Hematopoietic multipotent progenitor cell (in vitro differentiated cells): ENCODE results near the gene ASNSD1. TPM values are rescaled to one million over a fixed set of nuclear protein-coding genes. Genes with fewer than 3 reads are reported as not detected.

Experiments used
- DNase-seq, 3 donors: peaks; one replicate each; pipeline ENCODE4 v3.0.0-alpha.2; 2011 to 2015; ENCODE audit warnings: low read depth in 2 of 3, low spot score in 2 of 3
- total RNA-seq: library from RNA; depleted of rRNA; stranded (reverse); fragments of >200 nt; gene quantifications from one replicate; pipeline ENCODE4 v1.2.3, GENCODE V29; 2012

The ASNSD1 gene
- total RNA-seq: 15.1 TPM

DNA sequence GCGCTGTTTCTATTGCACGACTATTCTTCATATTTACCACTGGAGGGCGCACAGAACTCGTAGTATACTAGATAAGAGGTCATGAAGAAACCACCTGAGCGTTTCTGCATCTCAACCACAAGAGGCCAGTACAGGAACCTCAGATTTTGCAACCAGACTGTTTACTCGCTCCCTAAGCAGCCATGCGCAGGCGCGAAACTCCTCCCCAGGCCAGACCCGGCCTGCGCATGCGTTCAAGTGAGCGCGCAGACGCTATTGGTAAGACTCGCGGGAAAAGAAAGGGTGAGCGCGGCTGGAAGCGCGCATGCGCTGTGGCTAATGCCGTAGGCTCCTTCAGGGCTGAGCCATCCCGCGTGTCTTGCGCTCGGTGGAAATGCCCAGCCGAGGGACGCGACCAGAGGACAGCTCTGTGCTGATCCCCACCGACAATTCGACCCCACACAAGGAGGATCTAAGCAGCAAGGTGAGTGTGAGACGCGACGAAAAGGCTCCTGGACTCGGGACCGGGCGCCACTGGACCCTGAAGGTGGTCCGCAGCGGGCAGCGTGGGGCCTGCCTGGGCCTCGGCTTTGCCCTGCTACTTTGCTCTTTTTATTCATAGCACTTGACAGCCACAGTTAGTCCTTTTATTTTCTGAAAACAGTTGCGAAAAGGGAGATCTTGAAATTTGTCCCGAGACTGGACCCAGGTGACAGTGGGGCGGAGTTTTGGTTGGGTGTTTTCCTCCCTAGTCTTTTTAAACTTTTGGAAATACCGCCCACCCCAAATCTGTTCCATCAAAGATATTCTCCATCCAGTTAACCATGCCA lies at the start of gene ASNSD1:
Gene ASNSD1, plus strand, starts transcription at position 312 of the 809 bp plus-strand sequence. CDS start 4,674 bp downstream, outside the sequence.
- DNase-seq: peak; percentile 99 to 100 (median 100)

GRCh38 chr2:189613077-189613636 lies 48.1 kb upstream of the ASNSD1 start:
- DNase-seq: peak in 2 of 3 donors; percentile 40 to 54

GRCh38 chr2:189613650-189614420 lies 47.4 kb upstream of the ASNSD1 start:
- peak in 1 of 3 donors; percentile 62 for DNase-seq

GRCh38 chr2:189614585-189614984 lies 46.7 kb upstream of the ASNSD1 start:
- no peak for DNase-seq

DNA sequence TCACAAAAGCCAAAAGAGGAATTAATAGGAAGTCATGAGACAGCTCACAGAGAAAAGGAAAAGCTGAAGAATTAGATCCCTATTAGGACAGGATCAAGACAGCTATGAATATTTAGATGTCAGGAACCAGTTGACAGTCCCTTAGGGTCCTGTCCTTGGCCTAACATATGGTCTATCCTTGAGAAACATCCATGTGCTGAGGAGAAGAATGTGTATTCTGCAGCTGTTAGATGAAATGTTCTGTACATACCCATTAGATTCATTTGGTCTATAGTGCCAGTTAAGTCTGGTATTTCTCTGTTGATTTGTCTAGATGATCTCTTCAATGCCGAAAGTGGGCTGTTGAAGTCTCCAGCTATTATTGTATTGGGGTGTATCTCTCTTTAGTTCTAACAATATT lies 43.1 kb upstream of the ASNSD1 start:
- DNase-seq: no peak

- no peak for DNase-seq
These were observed 39.5 kb upstream of the ASNSD1 start for GRCh38 chr2:189621781-189622180.

GRCh38 chr2:189623049-189623448 lies 38.2 kb upstream of the ASNSD1 start:
- DNase-seq: no peak

GRCh38 chr2:189624648-189625355 lies 36.5 kb upstream of the ASNSD1 start:
- DNase-seq: no peak

DNA sequence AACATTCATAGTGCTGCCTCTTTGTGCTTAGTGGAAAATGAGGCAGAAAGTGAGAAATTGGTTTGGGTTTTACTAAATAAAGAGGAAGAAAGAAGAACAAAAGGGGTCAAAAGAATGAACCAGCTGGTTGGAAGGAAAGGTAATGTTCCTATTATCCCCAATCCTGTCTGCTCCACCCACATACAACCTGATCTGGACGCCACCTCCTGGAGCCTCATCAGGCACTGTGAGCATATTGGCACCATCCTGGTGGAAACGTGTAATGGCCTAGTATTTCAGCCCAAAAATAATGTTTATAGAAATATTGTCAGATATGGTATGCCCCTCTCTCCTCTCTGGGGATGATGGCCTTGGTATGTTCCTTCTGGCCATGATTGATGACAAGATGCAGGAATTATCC lies 35.6 kb upstream of the ASNSD1 start:
- DNase-seq: no peak

DNA sequence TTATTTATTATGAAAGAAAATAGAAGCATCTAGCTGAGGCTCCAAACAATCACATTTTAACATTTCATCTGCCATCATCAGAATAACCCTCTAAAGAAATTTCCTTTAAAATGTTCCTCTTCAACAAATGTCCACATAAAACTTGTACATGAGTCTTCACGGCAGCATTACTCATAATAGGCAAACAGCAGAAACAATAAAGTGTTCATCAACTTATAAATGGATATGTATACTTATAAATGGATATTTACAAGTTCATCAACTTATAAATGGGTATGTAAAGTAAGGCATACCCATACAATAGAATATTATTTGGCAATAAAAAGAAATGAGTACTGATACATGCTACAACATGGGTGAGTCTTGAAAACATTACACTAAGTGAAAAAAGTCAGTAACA lies 33.5 kb upstream of the ASNSD1 start:
- DNase-seq: no peak

DNA sequence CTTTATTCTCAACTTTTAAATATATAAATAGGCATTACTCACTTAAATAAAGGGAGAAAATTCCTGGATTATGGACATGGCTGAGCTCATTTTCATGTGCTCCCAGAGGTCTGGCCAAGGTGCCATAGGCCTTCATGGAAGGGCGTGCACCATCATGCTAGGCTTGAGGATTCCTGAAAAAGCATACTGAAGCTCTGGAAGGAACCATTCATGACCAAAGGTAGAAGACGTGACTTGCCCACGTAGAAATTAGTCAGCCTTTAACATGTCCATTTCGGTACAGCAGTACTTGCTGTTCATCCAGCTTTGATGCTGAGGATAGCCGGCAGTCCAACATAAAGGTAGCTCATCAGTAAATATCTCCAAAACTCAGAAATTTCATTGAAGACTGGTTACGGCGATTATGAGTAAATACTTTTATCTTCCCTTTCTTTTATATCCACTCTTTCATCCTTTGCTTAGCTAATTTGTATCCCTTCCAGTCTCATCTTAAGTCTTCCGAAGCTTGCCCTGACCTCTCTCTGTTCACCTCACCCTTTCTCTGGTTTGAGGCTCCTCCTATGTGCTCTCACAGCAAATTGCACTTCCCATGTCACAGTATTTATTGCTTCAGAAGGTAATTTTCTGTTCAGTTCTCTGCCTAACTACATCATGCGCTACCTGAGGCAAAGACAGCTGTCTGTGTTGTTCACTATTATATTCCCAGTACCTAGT lies 32.3 kb upstream of the ASNSD1 start:
- DNase-seq: peak in 1 of 3 donors; percentile 26

DNA sequence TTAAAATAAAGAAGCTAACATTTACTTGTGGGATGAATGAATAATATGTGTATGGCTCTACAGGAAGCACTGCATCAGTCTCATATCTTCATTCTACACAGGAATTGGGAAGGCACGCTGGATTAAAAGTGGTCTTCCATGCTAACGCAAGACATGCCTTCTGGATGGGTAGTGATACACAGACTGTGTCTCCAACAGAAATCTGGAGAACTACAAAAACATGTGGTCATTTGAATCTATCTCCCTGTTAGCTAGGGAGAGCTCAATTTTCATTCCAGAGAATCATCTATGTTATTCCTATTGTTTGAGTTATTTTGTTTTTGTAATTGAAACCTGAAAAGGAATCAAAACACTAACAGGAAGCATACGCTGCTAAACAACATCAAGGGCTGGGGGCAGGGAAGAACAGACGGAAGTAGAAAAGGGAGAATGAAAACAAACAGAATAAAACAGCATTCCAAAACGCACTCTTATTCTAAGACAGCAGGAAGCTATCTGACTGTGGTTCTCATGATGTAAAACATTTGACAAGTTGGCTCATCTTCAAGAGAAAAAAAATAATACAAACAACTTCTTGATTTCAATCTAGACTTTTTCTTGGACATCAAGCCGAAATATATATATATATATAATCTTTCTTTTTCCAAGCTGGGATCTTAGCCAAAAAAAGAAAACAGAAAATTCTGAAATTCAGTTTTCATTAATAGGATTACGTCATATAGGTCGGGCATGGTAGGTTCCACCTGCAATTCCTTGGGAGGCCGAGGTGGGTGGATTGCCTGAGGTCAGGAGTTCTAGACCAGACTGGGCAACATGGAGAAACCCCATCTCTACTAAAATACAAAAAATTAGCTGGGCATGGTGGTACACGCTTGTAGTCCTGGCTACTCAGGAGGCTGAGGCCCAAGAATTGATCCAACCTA lies 31.5 kb upstream of the ASNSD1 start:
- DNase-seq: no peak

DNA sequence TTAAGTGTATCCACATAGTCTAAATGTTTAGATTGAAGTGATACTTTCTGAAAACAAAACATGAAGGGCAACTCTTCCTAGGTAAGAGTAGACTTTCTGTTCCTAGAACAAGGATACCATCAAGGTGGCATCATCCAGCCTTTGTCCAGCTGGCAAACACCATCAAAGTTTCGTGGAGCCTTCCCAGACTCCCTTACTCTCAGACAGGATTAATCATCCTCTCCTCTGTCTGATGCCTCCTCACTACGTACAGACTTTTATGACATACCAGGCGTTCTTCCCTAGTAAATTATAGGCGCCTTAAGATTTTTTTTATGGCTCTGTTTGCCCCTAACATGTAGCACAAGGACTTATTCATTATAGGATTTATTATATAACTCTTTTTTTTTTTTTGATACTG lies 29.4 kb upstream of the ASNSD1 start:
- DNase-seq: no peak

GRCh38 chr2:189633392-189633811 lies 27.9 kb upstream of the ASNSD1 start:
- peak in 1 of 3 donors; percentile 74 for DNase-seq

GRCh38 chr2:189635353-189635752 lies 25.9 kb upstream of the ASNSD1 start:
- no peak for DNase-seq

DNA sequence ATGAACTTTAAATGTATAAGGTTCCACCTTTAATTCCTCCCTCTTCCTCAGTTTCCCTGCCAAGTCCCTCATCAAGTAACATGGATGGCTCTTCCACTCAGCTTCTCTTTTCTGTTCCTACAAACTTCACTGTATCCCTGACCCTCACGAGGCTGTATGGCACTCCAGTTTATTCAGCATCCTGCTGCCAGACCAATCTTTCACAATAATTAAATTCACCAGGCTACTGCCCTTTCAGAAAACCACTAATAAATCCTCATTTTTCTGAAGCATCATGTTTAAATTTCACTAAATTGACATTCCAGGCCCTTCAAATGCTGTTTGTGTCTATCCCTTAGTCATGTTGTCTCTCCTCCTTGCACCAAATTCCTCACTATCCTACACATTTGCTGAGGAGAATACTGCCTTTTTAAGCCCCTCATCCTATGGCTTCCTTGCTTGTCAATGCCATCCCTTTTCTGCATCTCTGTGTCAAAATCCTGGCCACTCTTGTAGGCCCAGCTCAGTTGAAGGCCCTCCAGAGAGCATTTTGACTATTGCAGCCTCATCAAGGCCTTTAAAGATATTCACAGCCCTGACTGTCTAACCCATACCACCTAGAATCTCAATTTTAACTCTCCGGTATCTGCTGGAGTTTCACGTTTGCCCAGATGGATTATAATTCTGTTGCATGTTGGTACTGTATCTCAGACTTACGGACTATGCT lies 22.8 kb upstream of the ASNSD1 start:
- no peak for DNase-seq

- DNase-seq: no peak
These were observed 22.2 kb upstream of the ASNSD1 start for GRCh38 chr2:189639007-189639609.

DNA sequence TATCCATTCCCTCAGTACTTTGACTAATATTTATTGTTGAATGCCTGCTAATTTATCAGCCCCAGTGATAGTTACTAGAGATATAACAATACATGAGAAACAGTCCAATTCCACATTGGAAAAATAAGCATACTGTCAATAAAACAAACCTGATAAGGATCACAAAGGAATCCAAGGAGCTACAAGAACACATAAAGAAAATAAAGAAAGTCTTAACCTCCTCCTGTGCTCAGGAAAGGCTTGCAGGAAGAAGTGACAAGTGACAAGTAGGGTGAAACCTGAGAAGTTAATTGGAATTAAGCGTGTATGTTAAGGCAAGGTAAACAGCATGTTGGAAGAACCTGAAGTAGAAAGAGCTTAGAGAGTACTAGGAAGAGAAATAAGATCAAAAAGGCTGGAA lies 20.3 kb upstream of the ASNSD1 start:
- no peak for DNase-seq
